HEK293 (cell line): Measurements from ENCODE around the gene IRF7.

ENCODE experiments used
- CTCF ChIA-PET: fragments of 350-600 bp; formaldehyde crosslinking; extraction: SDS; loops from one replicate; lab custom pipeline; 2021; ENCODE audit warnings: antibody characterized with exemption; lab: Yijun Ruan, JAX
- POLR2A ChIA-PET: fragments of 300-600 bp; formaldehyde crosslinking; extraction: SDS; loops from one replicate; lab custom pipeline; 2020; ENCODE audit warnings: antibody characterized with exemption, inconsistent platforms; lab: Yijun Ruan, JAX
- H3K27ac ChIP-seq: fragments of 200-500 bp; sonication (Bioruptor generic); 2 replicates; pipeline ENCODE4 v1.5.1; 2014; ENCODE audit warnings: low read depth, low read length, control low read depth, inconsistent platforms; ENCODE audit errors: extremely low read depth
- H3K36me3 ChIP-seq, 2 experiments: fragments of 200-500 bp in 1 of 2; sonication (Bioruptor generic) in 1 of 2; 1 replicate in 1 of 2; 2 replicates in 1 of 2; pipeline ENCODE4 v1.5.1; 2014 to 2017; ENCODE audit warnings: inconsistent platforms in 2 of 2, low read length in 2 of 2; ENCODE audit not compliant: control insufficient read depth in 2 of 2, insufficient read depth in 1 of 2
- H3K4me1 ChIP-seq: fragments of 200-500 bp; sonication (Bioruptor generic); 2 replicates; pipeline ENCODE4 v1.5.1; 2014; ENCODE audit warnings: mild to moderate bottlenecking, low read length, inconsistent platforms; ENCODE audit not compliant: control insufficient read depth, insufficient read depth
- H3K4me3 ChIP-seq: 2 replicates; pipeline ENCODE4 v1.5.1; 2011; ENCODE audit warnings: low read depth, mild to moderate bottlenecking, control low read depth, low read length, moderate library complexity
- H3K9me3 ChIP-seq: fragments of 200-500 bp; sonication (Bioruptor generic); 2 replicates; pipeline ENCODE4 v1.5.1; 2014; ENCODE audit warnings: low read depth, low read length, inconsistent platforms; ENCODE audit not compliant: control insufficient read depth, insufficient read depth
- BCL11B ChIP-seq: fragments of 450-650 bp; formaldehyde crosslinking; IDR thresholded peaks from 2 replicates; pipeline ENCODE4 v1.5.1; 2016; ENCODE audit warnings: low read depth, missing biosample characterization, missing genetic modification characterization
- KLF7 ChIP-seq: fragments of 450-650 bp; formaldehyde crosslinking; IDR thresholded peaks from 2 replicates; pipeline ENCODE4 v1.5.1; 2016; ENCODE audit warnings: missing biosample characterization, missing genetic modification characterization, borderline replicate concordance
- MEIS1 ChIP-seq: sonication (generic); formaldehyde crosslinking; IDR thresholded peaks from 2 replicates; pipeline ENCODE4 v1.8.1; 2022; ENCODE audit warnings: missing genetic modification reagents, mild to moderate bottlenecking, borderline replicate concordance
- PRDM1 ChIP-seq: fragments of 450-650 bp; formaldehyde crosslinking; IDR thresholded peaks from 2 replicates; pipeline ENCODE4; 2016; ENCODE audit warnings: missing biosample characterization, missing genetic modification characterization
- YY1 ChIP-seq: fragments of 450-650 bp; formaldehyde crosslinking; IDR thresholded peaks from 2 replicates; pipeline ENCODE4 v1.5.1; 2018; ENCODE audit warnings: missing biosample characterization, missing genetic modification characterization
- ZBTB48 ChIP-seq: fragments of 450-650 bp; formaldehyde crosslinking; IDR thresholded peaks from 2 replicates; pipeline ENCODE4 v1.5.1; 2016; ENCODE audit warnings: missing biosample characterization, missing genetic modification characterization
- ZEB2 ChIP-seq: fragments of 450-650 bp; formaldehyde crosslinking; IDR thresholded peaks from 2 replicates; pipeline ENCODE4 v1.5.1; 2016; ENCODE audit warnings: missing biosample characterization, missing genetic modification characterization
- ZFP3 ChIP-seq: fragments of 450-650 bp; formaldehyde crosslinking; IDR thresholded peaks from 2 replicates; pipeline ENCODE4 v1.5.1; 2016; ENCODE audit warnings: low read depth, missing biosample characterization, missing genetic modification characterization
- ZNF157 ChIP-seq: fragments of 450-650 bp; formaldehyde crosslinking; IDR thresholded peaks from 2 replicates; pipeline ENCODE4 v1.5.1; 2016; ENCODE audit warnings: missing biosample characterization, missing genetic modification characterization
- ZNF292 ChIP-seq: fragments of 450-650 bp; formaldehyde crosslinking; IDR thresholded peaks from 2 replicates; pipeline ENCODE4 v1.5.1; 2016; ENCODE audit warnings: low read depth, missing biosample characterization, missing genetic modification characterization, borderline replicate concordance
- ZNF549 ChIP-seq: fragments of 450-650 bp; IDR thresholded peaks from 2 replicates; pipeline ENCODE4 v1.5.1; 2018; ENCODE audit warnings: missing biosample characterization, missing genetic modification characterization, mild to moderate bottlenecking, inconsistent platforms, moderate library complexity
- ZNF623 ChIP-seq: fragments of 450-650 bp; formaldehyde crosslinking; IDR thresholded peaks from 2 replicates; pipeline ENCODE4 v1.5.1; 2016; ENCODE audit warnings: missing biosample characterization, missing genetic modification characterization
- ZNF624 ChIP-seq: fragments of 450-650 bp; formaldehyde crosslinking; IDR thresholded peaks from 2 replicates; pipeline ENCODE4 v1.5.1; 2017; ENCODE audit warnings: missing biosample characterization, missing genetic modification characterization
- ZNF701 ChIP-seq: fragments of 450-650 bp; formaldehyde crosslinking; IDR thresholded peaks from 2 replicates; pipeline ENCODE4 v1.5.1; 2016; ENCODE audit warnings: missing biosample characterization, missing genetic modification characterization
- ZNF768 ChIP-seq: fragments of 450-650 bp; formaldehyde crosslinking; IDR thresholded peaks from 2 replicates; pipeline ENCODE4 v1.5.1; 2018; ENCODE audit warnings: missing biosample characterization, mild to moderate bottlenecking, missing genetic modification characterization
- ZNF776 ChIP-seq: fragments of 450-650 bp; formaldehyde crosslinking; IDR thresholded peaks from 2 replicates; pipeline ENCODE4 v1.5.0; 2017; ENCODE audit warnings: missing biosample characterization, missing genetic modification characterization, borderline replicate concordance
- ZXDB ChIP-seq: fragments of 450-650 bp; formaldehyde crosslinking; IDR thresholded peaks from 2 replicates; pipeline ENCODE4 v1.5.1; 2016; ENCODE audit warnings: missing biosample characterization, missing genetic modification characterization
- TF ChIP-seq, protein P1 (sequence below): fragments of 450-650 bp; formaldehyde crosslinking; IDR thresholded peaks from 2 replicates; pipeline ENCODE4 v1.5.1; 2016; ENCODE audit warnings: missing biosample characterization, missing genetic modification characterization
- TF ChIP-seq, protein P2 (sequence below): fragments of 450-650 bp; formaldehyde crosslinking; IDR thresholded peaks from 2 replicates; pipeline ENCODE4 v1.5.1; 2016; ENCODE audit warnings: missing biosample characterization, missing genetic modification characterization, low read depth
- TF ChIP-seq, protein P3 (sequence below): IDR thresholded peaks from 2 replicates; pipeline ENCODE4 v1.6.1; 2011; ENCODE audit warnings: mild to moderate bottlenecking, low read depth, low read length, borderline replicate concordance
- TF ChIP-seq, protein P4 (sequence below): fragments of 450-650 bp; formaldehyde crosslinking; IDR thresholded peaks from 2 replicates; pipeline ENCODE4 v1.5.1; 2016; ENCODE audit warnings: missing biosample characterization, missing genetic modification characterization
- TF ChIP-seq, protein P5 (sequence below): fragments of 450-650 bp; formaldehyde crosslinking; IDR thresholded peaks from 2 replicates; pipeline ENCODE4 v1.5.1; 2016; ENCODE audit warnings: missing biosample characterization, missing genetic modification characterization

The IRF7 gene

DNA sequence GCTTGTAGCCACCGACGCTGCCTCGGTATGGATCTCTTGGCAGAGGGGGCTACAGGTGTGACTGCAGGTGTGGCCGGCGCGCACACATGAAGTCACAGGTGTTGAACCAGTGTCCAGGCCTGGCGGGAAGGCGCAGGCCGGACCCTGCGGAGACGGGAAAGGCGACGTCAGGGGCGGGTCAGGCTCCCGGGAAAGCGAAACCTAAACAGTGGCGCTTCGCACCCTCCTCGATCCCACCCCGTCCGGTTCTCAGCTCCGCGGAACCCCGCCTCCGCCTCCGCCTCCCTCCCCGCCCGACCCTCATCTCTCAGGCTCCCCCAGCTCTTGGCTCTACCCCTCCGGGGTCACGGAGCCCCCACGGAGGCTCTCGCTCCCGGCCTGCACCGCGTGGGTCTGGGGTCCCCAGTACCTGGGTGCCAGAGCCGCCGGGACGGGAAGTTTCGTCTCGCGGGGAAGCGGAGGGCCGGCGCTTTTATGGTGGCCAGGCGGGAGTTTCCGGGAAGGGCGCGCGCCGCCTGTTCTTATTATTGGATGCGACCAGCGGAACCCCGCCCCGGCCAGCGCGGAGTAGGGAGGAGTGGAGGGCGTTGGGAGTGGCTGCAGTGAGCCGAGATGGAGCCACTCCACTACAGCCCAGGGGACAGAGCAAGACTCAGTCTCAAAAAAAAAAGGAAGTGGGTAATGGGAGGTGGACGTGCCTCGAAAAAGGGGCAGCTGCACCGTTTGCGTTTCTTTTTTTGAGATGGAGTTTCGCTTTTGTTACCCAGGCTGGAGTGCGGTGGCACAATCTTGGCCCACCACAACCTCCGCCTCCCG lies at the start of gene IRF7:
TSS of gene IRF7 (minus strand) at position 447 of the 816 bp plus-strand sequence. CDS start 586 bp downstream, outside the sequence.
- TF ChIP-seq, protein P1, sequence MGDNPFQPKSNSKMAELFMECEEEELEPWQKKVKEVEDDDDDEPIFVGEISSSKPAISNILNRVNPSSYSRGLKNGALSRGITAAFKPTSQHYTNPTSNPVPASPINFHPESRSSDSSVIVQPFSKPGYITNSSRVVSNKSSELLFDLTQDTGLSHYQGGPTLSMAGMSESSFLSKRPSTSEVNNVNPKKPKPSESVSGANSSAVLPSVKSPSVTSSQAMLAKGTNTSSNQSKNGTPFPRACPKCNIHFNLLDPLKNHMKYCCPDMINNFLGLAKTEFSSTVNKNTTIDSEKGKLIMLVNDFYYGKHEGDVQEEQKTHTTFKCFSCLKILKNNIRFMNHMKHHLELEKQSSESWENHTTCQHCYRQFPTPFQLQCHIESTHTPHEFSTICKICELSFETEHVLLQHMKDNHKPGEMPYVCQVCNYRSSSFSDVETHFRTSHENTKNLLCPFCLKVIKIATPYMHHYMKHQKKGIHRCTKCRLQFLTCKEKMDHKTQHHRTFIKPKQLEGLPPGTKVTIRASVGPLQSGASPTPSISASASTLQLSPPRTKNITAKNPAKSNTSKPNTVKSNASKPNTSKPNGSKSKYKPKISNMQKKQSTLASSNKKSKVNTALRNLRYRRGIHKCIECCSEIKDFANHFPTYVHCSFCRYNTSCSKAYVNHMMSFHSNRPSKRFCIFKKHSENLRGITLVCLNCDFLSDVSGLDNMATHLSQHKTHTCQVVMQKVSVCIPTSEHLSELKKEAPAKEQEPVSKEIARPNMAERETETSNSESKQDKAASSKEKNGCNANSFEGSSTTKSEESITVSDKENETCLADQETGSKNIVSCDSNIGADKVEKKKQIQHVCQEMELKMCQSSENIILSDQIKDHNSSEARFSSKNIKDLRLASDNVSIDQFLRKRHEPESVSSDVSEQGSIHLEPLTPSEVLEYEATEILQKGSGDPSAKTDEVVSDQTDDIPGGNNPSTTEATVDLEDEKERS (tag by site-specific recombination) = no peak
- no peak for TF ChIP-seq MEIS1 (CRISPR knock-in tag)
- TF ChIP-seq ZNF776 (tag by site-specific recombination) = no peak
- TF ChIP-seq ZXDB (tag by site-specific recombination) = no peak
- no peak for TF ChIP-seq ZNF292 (tag by site-specific recombination)
- TF ChIP-seq, protein P2, sequence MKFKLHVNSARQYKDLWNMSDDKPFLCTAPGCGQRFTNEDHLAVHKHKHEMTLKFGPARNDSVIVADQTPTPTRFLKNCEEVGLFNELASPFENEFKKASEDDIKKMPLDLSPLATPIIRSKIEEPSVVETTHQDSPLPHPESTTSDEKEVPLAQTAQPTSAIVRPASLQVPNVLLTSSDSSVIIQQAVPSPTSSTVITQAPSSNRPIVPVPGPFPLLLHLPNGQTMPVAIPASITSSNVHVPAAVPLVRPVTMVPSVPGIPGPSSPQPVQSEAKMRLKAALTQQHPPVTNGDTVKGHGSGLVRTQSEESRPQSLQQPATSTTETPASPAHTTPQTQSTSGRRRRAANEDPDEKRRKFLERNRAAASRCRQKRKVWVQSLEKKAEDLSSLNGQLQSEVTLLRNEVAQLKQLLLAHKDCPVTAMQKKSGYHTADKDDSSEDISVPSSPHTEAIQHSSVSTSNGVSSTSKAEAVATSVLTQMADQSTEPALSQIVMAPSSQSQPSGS = no peak
- no peak for TF ChIP-seq YY1 (tag by site-specific recombination)
- TF ChIP-seq ZEB2 (tag by site-specific recombination) = peak; percentile 2; the same call in 1 of the 2 replicates
- TF ChIP-seq, protein P3, sequence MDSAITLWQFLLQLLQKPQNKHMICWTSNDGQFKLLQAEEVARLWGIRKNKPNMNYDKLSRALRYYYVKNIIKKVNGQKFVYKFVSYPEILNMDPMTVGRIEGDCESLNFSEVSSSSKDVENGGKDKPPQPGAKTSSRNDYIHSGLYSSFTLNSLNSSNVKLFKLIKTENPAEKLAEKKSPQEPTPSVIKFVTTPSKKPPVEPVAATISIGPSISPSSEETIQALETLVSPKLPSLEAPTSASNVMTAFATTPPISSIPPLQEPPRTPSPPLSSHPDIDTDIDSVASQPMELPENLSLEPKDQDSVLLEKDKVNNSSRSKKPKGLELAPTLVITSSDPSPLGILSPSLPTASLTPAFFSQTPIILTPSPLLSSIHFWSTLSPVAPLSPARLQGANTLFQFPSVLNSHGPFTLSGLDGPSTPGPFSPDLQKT = peak; percentile 63; the same call in 1 of the 2 replicates
- TF ChIP-seq ZNF768 (tag by site-specific recombination) = no peak
- TF ChIP-seq ZNF624 = no peak
- TF ChIP-seq, protein P4, sequence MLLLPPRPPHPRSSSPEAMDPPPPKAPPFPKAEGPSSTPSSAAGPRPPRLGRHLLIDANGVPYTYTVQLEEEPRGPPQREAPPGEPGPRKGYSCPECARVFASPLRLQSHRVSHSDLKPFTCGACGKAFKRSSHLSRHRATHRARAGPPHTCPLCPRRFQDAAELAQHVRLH (tag by site-specific recombination) = no peak
- no peak for TF ChIP-seq ZBTB48 (tag by site-specific recombination)
- no peak for TF ChIP-seq ZFP3 (tag by site-specific recombination)
- no peak for TF ChIP-seq KLF7 (tag by site-specific recombination)
- ChIA-PET CTCF (no interaction called here), POLR2A (interaction anchor here (0.6 to 1.5 kb wide), 6 partner anchors 40 to 132 kb away, joined by 3 to 7 read pairs (median 4); partner anchors contain the start of genes HRAS, PHRF1 and TMEM80)
- H3K4me3 ChIP-seq = peak within 1 kb of the TSS; percentile 80
- H3K4me1 ChIP-seq = no peaks in the 10 kb centered on the region
- no peaks in the 10 kb centered on the region for H3K9me3 ChIP-seq
- peak within 1 kb of the TSS; percentile 38 for H3K27ac ChIP-seq
- peaks cover 0 to 48% of the 10 kb centered on the region in 2 experiments; a peak in 1 of 3 replicates for H3K36me3 ChIP-seq

DNA sequence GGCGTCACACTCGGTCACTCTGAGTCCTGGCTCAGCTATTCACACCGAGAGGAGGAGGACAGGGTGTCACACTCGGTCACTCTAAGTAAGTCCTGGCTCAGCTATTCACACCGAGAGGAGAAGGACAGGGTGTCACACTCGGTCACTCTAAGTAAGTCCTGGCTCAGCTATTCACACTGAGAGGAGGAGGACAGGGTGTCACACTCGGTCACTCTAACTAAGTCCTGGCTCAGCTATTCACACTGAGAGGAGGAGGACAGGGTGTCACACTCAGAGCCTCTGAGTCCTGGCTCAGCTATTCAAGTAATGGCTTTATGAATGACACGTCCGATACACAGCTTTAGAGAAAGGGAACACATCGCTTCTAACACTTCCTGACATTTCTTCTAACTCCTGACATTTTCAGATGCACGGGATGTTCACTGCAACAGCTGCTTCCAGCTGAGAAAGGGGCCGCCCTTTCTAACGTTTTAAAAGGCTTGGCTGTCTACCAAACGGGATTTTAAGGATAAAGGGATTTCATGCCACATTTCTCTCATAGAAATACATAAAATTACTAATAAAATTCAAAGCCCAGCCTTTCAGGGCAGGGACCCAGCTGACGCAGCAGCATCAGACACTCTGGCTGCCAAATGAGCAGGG lies 49.4 kb upstream of the IRF7 start:
- no peak overlapping the region for H3K4me3 ChIP-seq
- POLR2A ChIA-PET = interaction anchor here (0.6 kb wide), 2 partner anchors 15 to 149 kb away, joined by 3 read pairs; no protein-coding TSS in a partner anchor
- CTCF ChIA-PET = no interaction called here
- H3K27ac ChIP-seq = no peak overlapping the region
- TF ChIP-seq ZNF701 (tag by site-specific recombination) (no peak), BCL11B (tag by site-specific recombination) (no peak), ZNF157 (tag by site-specific recombination) (no peak), ZNF549 (tag by site-specific recombination) (no peak), ZNF623 (tag by site-specific recombination) (no peak), PRDM1 (tag by site-specific recombination) (no peak)
- TF ChIP-seq, protein P5, sequence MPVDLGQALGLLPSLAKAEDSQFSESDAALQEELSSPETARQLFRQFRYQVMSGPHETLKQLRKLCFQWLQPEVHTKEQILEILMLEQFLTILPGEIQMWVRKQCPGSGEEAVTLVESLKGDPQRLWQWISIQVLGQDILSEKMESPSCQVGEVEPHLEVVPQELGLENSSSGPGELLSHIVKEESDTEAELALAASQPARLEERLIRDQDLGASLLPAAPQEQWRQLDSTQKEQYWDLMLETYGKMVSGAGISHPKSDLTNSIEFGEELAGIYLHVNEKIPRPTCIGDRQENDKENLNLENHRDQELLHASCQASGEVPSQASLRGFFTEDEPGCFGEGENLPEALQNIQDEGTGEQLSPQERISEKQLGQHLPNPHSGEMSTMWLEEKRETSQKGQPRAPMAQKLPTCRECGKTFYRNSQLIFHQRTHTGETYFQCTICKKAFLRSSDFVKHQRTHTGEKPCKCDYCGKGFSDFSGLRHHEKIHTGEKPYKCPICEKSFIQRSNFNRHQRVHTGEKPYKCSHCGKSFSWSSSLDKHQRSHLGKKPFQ (tag by site-specific recombination) = peak; percentile 82
- TF ChIP-seq, all 188 proteins: peak for 1
- peaks cover 4 to 85% of the 10 kb centered on the region in 2 experiments; a peak in 2 of 3 replicates for H3K36me3 ChIP-seq
- H3K9me3 ChIP-seq = no peaks in the 10 kb centered on the region
- H3K4me1 ChIP-seq = no peaks in the 10 kb centered on the region
